ENCODE measurements around the gene KPNA4. TPM values are rescaled to one million over a fixed set of nuclear protein-coding genes. Genes with fewer than 3 reads are reported as not detected.

KPNA4 gene
- total RNA-seq, 1 donor from 2014 or later: 60.5 TPM

DNA sequence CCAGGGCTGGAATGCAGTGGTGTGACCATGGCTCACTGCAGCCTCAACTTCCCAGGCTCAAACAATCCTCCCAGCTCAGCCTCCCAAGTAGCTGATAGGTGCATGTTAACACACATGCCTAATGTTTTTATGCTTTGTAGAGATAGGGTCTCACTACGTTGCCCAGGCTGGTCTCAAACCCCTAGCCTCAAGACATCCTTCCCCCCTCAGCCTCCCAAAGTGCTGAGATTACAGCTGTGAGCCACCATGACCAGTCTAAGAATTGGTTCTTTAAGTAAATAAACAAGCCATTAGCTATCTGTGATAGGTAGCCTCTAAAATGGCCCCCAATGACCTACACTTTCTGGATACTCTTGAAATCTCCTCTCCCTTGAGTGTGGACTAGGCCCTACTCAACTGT, 119.5 kb downstream of the KPNA4 start:
- no peak for DNase-seq (ENCODE audit: extremely low spot score, unreplicated experiment)
- Mint-ChIP-seq H3K27ac (no peak overlapping the region), H3K27me3 (no peaks in the 10 kb centered on the region), H3K36me3 (peaks cover 30% of the 10 kb centered on the region), H3K4me1 (ENCODE audit: unreplicated experiment) (peaks cover 12% of the 10 kb centered on the region), H3K4me3 (no peak overlapping the region), H3K9me3 (peaks cover 9% of the 10 kb centered on the region)
- TF ChIP-seq, protein P1, sequence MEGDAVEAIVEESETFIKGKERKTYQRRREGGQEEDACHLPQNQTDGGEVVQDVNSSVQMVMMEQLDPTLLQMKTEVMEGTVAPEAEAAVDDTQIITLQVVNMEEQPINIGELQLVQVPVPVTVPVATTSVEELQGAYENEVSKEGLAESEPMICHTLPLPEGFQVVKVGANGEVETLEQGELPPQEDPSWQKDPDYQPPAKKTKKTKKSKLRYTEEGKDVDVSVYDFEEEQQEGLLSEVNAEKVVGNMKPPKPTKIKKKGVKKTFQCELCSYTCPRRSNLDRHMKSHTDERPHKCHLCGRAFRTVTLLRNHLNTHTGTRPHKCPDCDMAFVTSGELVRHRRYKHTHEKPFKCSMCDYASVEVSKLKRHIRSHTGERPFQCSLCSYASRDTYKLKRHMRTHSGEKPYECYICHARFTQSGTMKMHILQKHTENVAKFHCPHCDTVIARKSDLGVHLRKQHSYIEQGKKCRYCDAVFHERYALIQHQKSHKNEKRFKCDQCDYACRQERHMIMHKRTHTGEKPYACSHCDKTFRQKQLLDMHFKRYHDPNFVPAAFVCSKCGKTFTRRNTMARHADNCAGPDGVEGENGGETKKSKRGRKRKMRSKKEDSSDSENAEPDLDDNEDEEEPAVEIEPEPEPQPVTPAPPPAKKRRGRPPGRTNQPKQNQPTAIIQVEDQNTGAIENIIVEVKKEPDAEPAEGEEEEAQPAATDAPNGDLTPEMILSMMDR (conservative IDR thresholded peaks at IDR 0.05): no peak

Other genes starting within 250 kb of the KPNA4 start
- gene IFT80, start 166.3 kb downstream of the KPNA4 start, total RNA-seq (ENCODE audit: low replicate concordance): 29.5 and 40.8 TPM in 2 replicates
- 46.8 and 124 TPM in 2 replicates for gene SMC4, start 165.9 kb downstream of the KPNA4 start, total RNA-seq (ENCODE audit: low replicate concordance)
- 13.8 and 28.1 TPM in 2 replicates for gene TRIM59, start 115.8 kb downstream of the KPNA4 start, total RNA-seq (ENCODE audit: low replicate concordance)
- 0.53 and 1.9 TPM in 2 replicates for gene ARL14, start 111.6 kb upstream of the KPNA4 start, total RNA-seq (ENCODE audit: low replicate concordance)
- gene PPM1L, start 190.7 kb upstream of the KPNA4 start, total RNA-seq (ENCODE audit: low replicate concordance): 28.7 and 29.4 TPM in 2 replicates